Activated T-helper 17 cell treated with anti-CD3 and anti-CD28 coated beads, Interleukin-2, amount 50 U/mL, for 72 hours (primary cell): Measurements from ENCODE around the gene TMEM52. TPM values are rescaled to one million over a fixed set of nuclear protein-coding genes. Genes with fewer than 3 reads are reported as not detected.
"Not testable (repeated sequence)": the region's sequence is repeated elsewhere in the genome, so short reads cannot be mapped to it uniquely, and the experiment has no call there.

Experiments
- ATAC-seq: fragments of 150-1000 bp; cut with Tn5 transposase; replicated peaks from 2 replicates; pipeline ENCODE4 v1.10.0; 2021; ENCODE audit warnings: mild to moderate bottlenecking, moderate library complexity
- H3K27ac Mint-ChIP-seq: one replicate; pipeline ENCODE4 v1.8.0; 2022; ENCODE audit warnings: mixed read lengths
- H3K27me3 Mint-ChIP-seq: one replicate; pipeline ENCODE4 v1.8.0; 2022; ENCODE audit warnings: mixed read lengths
- H3K36me3 Mint-ChIP-seq: one replicate; pipeline ENCODE4 v1.8.0; 2022; ENCODE audit warnings: low read depth, mild to moderate bottlenecking, mixed read lengths
- H3K4me1 Mint-ChIP-seq: one replicate; pipeline ENCODE4 v1.8.0; 2022; ENCODE audit warnings: mixed read lengths
- H3K4me3 Mint-ChIP-seq: one replicate; pipeline ENCODE4 v1.8.0; 2022; ENCODE audit warnings: mild to moderate bottlenecking, mixed read lengths
- H3K9me3 Mint-ChIP-seq: one replicate; pipeline ENCODE4 v1.8.0; 2022; ENCODE audit warnings: mixed read lengths
- total RNA-seq, 2 donors: library from RNA; stranded (reverse); gene quantifications; one replicate each; pipeline ENCODE4 v1.2.3, GENCODE V29; 2022

Gene TMEM52
- total RNA-seq, 2 donors from 2014 or later = 1.8 to 2.0 TPM

- H3K36me3 Mint-ChIP-seq = peaks cover 32% of the 10 kb centered on the region
- peak within 1 kb of the TSS; percentile 90 for H3K4me3 Mint-ChIP-seq
- peak within 1 kb of the TSS; percentile 81 for H3K27ac Mint-ChIP-seq
- H3K4me1 Mint-ChIP-seq = peaks cover 23% of the 10 kb centered on the region
- no peaks in the 10 kb centered on the region for H3K9me3 Mint-ChIP-seq
- peak; percentile 75 for ATAC-seq
- H3K27me3 Mint-ChIP-seq = no peaks in the 10 kb centered on the region
Measured at GRCh38 chr1:1890506-1891348, 28.4 kb downstream of the TMEM52 start, which contains the start of gene GNB1. TSS of gene GNB1 (minus strand) at chr1:1891087. CDS start at chr1:1825453, 65,634 bp downstream.

GRCh38 chr1:1889847-1890505 lies 29.1 kb downstream of the TMEM52 start:
- H3K4me1 Mint-ChIP-seq = peaks cover 21% of the 10 kb centered on the region
- H3K36me3 Mint-ChIP-seq = peaks cover 32% of the 10 kb centered on the region
- no peaks in the 10 kb centered on the region for H3K9me3 Mint-ChIP-seq
- ATAC-seq = peak; percentile 33
- peak overlapping the region; percentile 90 for H3K4me3 Mint-ChIP-seq
- H3K27me3 Mint-ChIP-seq = no peaks in the 10 kb centered on the region
- H3K27ac Mint-ChIP-seq = peak overlapping the region; percentile 62

- Mint-ChIP-seq H3K36me3 (peaks cover 35% of the 10 kb centered on the region), H3K9me3 (no peaks in the 10 kb centered on the region), H3K27ac (peak overlapping the region; percentile 62), H3K4me1 (peaks cover 16% of the 10 kb centered on the region), H3K27me3 (no peaks in the 10 kb centered on the region), H3K4me3 (peak overlapping the region; percentile 90)
- no peak for ATAC-seq
Measured at GRCh38 chr1:1889090-1889750, 29.9 kb downstream of the TMEM52 start.

GRCh38 chr1:1883890-1884289 lies 35.2 kb downstream of the TMEM52 start:
- Mint-ChIP-seq H3K27ac (peak overlapping the region; percentile 52), H3K4me3 (peak overlapping the region; percentile 38), H3K4me1 (peaks cover 34% of the 10 kb centered on the region), H3K36me3 (peaks cover 65% of the 10 kb centered on the region)
- H3K27me3 Mint-ChIP-seq, ATAC-seq, H3K9me3 Mint-ChIP-seq: not testable (repeated sequence)

- peak overlapping the region; percentile 38 for H3K4me3 Mint-ChIP-seq
- peak overlapping the region; percentile 52 for H3K27ac Mint-ChIP-seq
- H3K36me3 Mint-ChIP-seq = peaks cover 65% of the 10 kb centered on the region
- peaks cover 37% of the 10 kb centered on the region for H3K4me1 Mint-ChIP-seq
- ATAC-seq = no peak
- H3K27me3 Mint-ChIP-seq = no peaks in the 10 kb centered on the region
- no peaks in the 10 kb centered on the region for H3K9me3 Mint-ChIP-seq
Measured at GRCh38 chr1:1883092-1883873, 35.8 kb downstream of the TMEM52 start.

GRCh38 chr1:1881727-1882126 lies 37.4 kb downstream of the TMEM52 start:
- Mint-ChIP-seq H3K9me3 (no peaks in the 10 kb centered on the region), H3K27me3 (no peaks in the 10 kb centered on the region), H3K4me1 (peaks cover 37% of the 10 kb centered on the region), H3K4me3 (peak overlapping the region; percentile 7), H3K27ac (peak overlapping the region; percentile 46), H3K36me3 (peaks cover 67% of the 10 kb centered on the region)
- no peak for ATAC-seq

GRCh38 chr1:1880617-1881312 lies 38.3 kb downstream of the TMEM52 start:
- Mint-ChIP-seq H3K27ac (peak overlapping the region; percentile 46), H3K4me3 (peak overlapping the region; percentile 7), H3K4me1 (peaks cover 46% of the 10 kb centered on the region), H3K27me3 (no peaks in the 10 kb centered on the region), H3K9me3 (no peaks in the 10 kb centered on the region), H3K36me3 (peaks cover 70% of the 10 kb centered on the region)
- ATAC-seq = no peak

- no peak for ATAC-seq
- H3K27me3 Mint-ChIP-seq = no peaks in the 10 kb centered on the region
- peaks cover 52% of the 10 kb centered on the region for H3K4me1 Mint-ChIP-seq
- no peak overlapping the region for H3K27ac Mint-ChIP-seq
- no peak overlapping the region for H3K4me3 Mint-ChIP-seq
- no peaks in the 10 kb centered on the region for H3K9me3 Mint-ChIP-seq
- H3K36me3 Mint-ChIP-seq = peaks cover 78% of the 10 kb centered on the region
Measured at GRCh38 chr1:1879942-1880341, 39.1 kb downstream of the TMEM52 start.

GRCh38 chr1:1877865-1878436 lies 41.1 kb downstream of the TMEM52 start:
- Mint-ChIP-seq H3K4me3 (peak overlapping the region; percentile 43), H3K4me1 (peaks cover 53% of the 10 kb centered on the region), H3K27ac (peak overlapping the region; percentile 53), H3K36me3 (peaks cover 73% of the 10 kb centered on the region), H3K9me3 (no peaks in the 10 kb centered on the region), H3K27me3 (no peaks in the 10 kb centered on the region)
- ATAC-seq = no peak

- Mint-ChIP-seq H3K36me3 (peaks cover 80% of the 10 kb centered on the region), H3K4me1 (peaks cover 59% of the 10 kb centered on the region), H3K9me3 (no peaks in the 10 kb centered on the region), H3K27ac (peak overlapping the region; percentile 78), H3K27me3 (no peaks in the 10 kb centered on the region), H3K4me3 (peak overlapping the region; percentile 71)
- peak; percentile 16 for ATAC-seq
Measured at GRCh38 chr1:1876335-1876930, 42.6 kb downstream of the TMEM52 start.

GRCh38 chr1:1875932-1876331 lies 43.1 kb downstream of the TMEM52 start:
- no peaks in the 10 kb centered on the region for H3K9me3 Mint-ChIP-seq
- peak; percentile 92 for ATAC-seq
- no peaks in the 10 kb centered on the region for H3K27me3 Mint-ChIP-seq
- H3K4me3 Mint-ChIP-seq = peak overlapping the region; percentile 71
- H3K4me1 Mint-ChIP-seq = peaks cover 59% of the 10 kb centered on the region
- H3K27ac Mint-ChIP-seq = peak overlapping the region; percentile 78
- H3K36me3 Mint-ChIP-seq = peaks cover 80% of the 10 kb centered on the region

- no peak overlapping the region for H3K27ac Mint-ChIP-seq
- no peaks in the 10 kb centered on the region for H3K9me3 Mint-ChIP-seq
- H3K36me3 Mint-ChIP-seq = peaks cover 82% of the 10 kb centered on the region
- H3K4me3 Mint-ChIP-seq = peak overlapping the region; percentile 71
- H3K27me3 Mint-ChIP-seq = no peaks in the 10 kb centered on the region
- no peak for ATAC-seq
- peaks cover 57% of the 10 kb centered on the region for H3K4me1 Mint-ChIP-seq
Measured at GRCh38 chr1:1874901-1875300, 44.2 kb downstream of the TMEM52 start.

GRCh38 chr1:1873186-1873585 lies 45.9 kb downstream of the TMEM52 start:
- no peak for ATAC-seq
- H3K4me1 Mint-ChIP-seq = peaks cover 56% of the 10 kb centered on the region
- H3K27ac Mint-ChIP-seq = no peak overlapping the region
- no peak overlapping the region for H3K4me3 Mint-ChIP-seq
- H3K27me3 Mint-ChIP-seq = no peaks in the 10 kb centered on the region
- no peaks in the 10 kb centered on the region for H3K9me3 Mint-ChIP-seq
- peaks cover 65% of the 10 kb centered on the region for H3K36me3 Mint-ChIP-seq
